Measurements from ENCODE around the gene KCNK6.

The KCNK6 gene

DNA sequence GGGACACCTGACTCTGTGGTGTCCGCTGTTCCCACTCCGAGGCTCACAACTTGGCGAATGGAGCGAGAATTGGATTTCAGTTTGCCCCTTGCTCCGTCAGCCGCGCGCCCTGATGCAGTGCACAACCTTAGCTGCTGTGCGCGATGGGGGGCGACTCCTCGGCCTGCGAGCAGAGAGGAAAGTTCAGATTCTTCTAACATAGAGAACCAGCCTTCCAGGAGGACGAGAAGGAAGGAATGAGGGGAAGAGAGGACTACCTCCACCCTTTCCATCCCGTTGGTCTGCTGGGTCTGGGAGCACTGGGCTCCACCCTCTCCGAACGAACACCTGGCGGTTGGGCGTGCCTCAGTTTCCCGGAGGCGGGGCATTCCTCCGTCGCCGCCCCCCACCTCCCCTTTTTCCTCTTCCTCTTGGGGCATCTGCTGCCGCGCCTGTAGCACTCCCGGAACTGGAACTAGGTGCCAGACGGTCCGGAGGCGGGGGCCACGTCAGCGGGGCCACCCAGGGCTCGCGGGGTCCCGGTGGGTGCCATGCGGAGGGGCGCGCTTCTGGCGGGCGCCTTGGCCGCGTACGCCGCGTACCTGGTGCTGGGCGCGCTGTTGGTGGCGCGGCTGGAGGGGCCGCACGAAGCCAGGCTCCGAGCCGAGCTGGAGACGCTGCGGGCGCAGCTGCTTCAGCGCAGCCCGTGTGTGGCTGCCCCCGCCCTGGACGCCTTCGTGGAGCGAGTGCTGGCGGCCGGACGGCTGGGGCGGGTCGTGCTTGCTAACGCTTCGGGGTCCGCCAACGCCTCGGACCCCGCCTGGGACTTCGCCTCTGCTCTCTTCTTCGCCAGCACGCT is at the start of gene KCNK6:
Gene KCNK6, plus strand, starts transcription at position 425 of the 838 bp plus-strand sequence. Its CDS starts 106 bp downstream, at position 531.
- peak within 1 kb of the TSS; percentile 56 to 74 (median 63) for H3K4me3 ChIP-seq
- peak within 1 kb of the TSS; percentile 70 to 96 (median 88) for H3K27ac ChIP-seq

DNA sequence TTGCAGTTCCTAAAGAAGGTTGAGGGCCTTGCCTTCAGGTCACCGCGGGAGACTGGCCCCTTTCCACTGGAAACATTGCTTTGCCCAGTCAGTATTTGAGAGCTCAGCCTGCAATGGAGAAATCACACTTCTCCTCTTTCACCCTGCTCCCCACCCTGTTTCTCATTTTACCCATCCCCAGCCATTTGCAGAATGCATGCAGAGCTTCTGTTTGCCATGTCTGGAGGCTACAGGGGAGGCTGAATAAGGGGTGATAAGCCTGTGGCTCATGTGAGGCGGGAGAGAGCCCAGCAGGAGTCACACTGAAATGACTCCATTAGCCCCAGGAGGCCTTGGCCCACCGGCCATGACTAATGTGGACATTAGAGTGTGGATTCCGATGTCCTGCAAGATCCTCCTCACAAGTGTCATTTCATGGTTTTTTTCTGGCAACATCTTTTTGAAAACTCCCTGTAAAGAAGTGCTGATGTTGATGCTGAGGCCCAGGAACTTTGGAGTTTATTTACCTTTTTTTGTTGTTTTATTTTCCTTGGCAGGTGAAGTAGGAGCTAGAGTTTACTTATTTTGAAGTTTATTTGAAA is 49.0 kb upstream of the KCNK6 start:
- Histone ChIP-seq H3K4me3 (no peak overlapping the region), H3K27ac (no peak overlapping the region)

DNA sequence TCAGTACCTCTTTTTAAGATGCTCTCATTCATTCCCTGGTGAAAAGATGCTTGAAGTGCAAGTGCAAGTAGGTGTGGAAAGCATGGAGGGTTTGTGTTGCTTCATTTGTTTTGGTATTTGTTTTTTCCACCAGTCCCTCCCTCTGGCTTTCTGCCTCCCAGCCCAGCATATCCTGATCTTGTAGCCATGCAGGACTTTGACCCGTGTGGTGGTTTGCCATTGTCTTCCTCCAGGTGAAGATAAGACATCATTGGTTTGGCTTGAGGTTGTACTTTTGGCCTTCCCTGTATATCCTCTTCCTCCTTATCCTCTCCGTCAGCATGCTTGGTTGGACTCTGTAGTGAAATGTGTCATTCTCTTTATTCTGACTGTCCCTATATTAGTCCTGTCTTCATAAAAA is 46.1 kb upstream of the KCNK6 start:
- Histone ChIP-seq H3K4me3 (no peak overlapping the region), H3K27ac (no peak overlapping the region)

DNA sequence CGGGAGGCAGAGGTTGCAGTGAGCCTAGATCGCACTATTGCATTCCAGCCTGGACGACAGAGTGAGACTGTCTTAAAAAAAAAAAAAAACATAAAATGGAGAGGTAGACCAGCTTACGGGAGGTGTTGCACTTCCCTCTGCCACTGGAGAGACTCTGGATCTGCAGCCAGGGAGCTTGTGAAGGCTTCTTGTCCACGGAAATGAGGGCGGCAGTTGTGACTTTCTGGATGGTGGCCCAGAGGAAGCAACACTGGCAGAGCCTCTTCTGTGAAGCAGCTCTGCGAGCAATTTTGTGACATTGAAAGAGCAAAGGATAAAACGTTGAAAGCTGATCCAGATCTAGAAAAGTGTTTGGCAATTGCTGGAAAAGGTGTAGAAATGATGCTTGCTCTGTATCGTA is 44.9 kb upstream of the KCNK6 start:
- H3K4me3 ChIP-seq: no peak overlapping the region

DNA sequence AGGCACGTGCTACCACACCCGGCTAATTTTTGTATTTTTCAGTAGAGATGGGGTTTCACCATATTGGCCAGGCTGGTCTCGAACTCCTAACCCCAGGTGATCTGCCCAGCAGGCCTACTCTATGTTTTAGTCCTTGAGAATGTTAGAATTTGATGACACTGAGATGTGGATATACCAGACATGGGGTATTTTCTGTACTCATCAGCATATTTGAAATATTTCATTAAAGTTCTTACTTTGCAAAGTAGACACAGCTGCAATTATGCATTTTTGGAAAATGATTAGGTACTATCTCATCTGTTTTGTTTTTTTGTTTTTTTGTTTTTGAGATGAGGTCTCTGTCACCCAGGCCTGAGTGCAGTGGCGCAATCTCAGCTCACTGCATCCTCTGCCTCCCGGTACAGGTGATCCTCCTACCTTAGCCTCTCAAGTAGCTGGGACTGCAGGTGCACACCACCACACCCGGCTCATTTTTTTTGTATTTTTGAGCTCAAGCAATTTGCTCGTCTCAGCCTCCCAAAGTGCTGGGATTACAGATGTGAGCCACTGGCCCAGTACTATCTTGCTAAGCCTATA is 42.6 kb upstream of the KCNK6 start:
- Histone ChIP-seq H3K4me3 (no peak overlapping the region), H3K27ac (peak overlapping the region in 11 of 21 experiments; percentile 2 to 82 (median 56))

More for the DNA sequence above, 44.9 kb upstream of the KCNK6 start:
- no peak overlapping the region for H3K27ac ChIP-seq

DNA sequence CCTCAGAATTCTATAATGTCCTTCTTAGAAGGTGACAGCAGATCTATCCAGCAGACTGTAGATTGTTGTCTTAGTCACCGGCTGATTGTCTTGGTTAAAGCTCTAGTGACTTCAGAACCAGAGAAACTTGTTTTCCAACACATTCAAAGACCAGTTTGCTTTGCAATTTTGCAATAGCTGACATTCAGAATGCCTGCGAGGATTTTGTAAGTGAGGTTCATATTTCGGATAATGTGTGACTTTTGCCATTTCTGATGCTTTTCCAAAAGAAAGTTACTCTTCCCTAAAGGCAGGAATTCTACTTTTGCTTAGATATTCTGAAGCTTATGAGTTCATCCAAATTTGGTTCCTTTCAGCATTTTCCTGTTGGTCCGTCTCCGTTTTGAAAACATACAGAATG is 42.1 kb upstream of the KCNK6 start:
- Histone ChIP-seq H3K27ac (peak overlapping the region in 15 of 21 experiments; percentile 2 to 82 (median 56)), H3K4me3 (no peak overlapping the region)

DNA sequence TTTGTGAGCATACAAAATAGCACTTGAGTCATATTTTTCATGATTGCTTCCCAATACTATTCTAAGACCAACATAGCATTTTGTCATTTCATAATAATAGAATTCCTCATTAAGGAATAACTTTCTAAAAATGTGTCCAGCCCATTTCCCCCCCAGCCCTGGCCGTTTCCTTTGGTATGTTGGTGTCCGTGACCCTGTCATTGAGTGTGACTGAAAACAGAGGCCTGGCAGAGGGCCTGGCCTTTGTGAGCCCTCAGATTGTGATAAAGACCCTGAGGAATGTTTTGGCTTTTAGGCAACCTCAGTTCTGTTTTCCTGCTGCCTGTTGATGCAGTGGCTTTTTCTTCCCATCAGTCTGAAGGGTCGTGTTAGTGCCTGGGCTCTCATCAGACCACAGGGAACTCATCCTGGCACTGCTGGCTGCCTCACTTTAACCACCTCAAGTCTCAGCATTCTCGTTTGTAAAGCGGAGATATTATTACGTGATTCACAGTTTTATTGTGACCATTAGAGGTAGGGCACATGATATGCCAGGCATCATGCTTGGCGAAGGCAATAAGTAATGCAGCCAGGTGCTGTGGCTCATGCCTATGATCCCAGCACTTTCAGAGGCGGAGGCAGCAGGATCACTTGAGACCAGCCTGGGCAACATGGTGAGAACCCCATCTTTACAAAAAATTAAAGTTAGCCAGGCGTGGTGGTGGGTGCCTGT is 41.5 kb upstream of the KCNK6 start:
- H3K4me3 ChIP-seq: no peak overlapping the region
- peak overlapping the region in 16 of 21 experiments; percentile 2 to 82 (median 55) for H3K27ac ChIP-seq

DNA sequence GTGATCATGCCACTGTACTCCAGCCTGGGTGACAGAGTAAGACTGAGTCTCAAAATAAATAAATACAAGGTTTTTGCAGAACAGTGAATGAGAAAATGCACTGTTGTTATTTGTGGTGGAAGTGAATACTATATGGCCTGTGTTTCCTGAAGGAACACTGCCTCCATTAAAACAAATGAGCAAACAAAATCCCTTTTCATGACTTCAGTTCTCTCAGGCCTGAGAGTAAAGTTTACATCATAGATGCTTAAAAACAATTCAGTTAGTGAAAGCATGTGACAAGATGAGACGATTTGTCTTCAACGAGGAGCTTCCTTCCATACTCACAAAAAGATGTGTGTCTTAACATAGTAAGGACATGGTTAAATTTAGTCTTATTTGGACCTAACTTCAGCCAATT is 40.9 kb upstream of the KCNK6 start:
- Histone ChIP-seq H3K4me3 (no peak overlapping the region), H3K27ac (peak overlapping the region in 8 of 21 experiments; percentile 2 to 82 (median 50))

DNA sequence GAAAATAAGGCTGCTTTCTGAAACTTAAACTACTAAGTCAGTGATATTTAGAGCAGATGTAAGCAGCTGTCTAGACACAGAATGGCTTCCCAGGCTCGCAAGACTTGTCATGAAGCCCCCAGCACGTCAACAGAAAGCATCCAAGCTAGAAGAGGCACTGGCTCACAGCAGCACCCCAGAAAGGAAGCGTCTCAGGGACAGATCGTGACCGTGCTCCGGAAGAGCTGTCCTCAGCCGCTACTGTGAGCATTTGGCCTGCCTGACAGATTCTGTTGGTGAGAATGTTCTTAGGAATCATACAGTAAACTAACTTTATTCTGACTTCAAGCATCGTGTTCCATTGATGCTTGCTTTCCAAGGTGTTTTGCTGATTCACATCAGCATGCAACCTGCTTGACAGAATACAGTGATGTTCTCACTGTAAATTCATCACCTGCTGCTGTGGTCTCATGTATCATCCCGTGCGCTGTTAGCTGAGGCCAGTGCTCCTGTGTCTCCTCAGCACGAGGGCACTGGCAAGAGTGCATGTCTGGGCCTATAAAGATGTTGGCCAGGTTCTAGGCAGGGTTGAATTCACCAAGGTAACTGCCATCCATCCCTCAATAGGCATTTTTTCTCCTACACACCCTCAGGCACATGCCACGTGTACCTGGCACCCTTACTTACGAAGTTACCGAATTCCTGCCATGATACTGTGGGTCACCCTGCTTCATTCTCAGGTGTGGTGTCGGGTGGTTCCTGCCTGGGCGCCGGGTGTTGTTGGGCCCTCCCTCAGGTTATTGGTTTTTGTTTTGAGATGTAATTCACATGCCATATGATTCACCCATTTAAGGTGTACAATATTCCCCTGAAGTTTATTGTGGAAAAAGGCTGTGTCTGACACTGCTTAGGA is 39.4 kb upstream of the KCNK6 start:
- H3K27ac ChIP-seq: peak overlapping the region in 6 of 21 experiments; percentile 16 to 73 (median 37)

DNA sequence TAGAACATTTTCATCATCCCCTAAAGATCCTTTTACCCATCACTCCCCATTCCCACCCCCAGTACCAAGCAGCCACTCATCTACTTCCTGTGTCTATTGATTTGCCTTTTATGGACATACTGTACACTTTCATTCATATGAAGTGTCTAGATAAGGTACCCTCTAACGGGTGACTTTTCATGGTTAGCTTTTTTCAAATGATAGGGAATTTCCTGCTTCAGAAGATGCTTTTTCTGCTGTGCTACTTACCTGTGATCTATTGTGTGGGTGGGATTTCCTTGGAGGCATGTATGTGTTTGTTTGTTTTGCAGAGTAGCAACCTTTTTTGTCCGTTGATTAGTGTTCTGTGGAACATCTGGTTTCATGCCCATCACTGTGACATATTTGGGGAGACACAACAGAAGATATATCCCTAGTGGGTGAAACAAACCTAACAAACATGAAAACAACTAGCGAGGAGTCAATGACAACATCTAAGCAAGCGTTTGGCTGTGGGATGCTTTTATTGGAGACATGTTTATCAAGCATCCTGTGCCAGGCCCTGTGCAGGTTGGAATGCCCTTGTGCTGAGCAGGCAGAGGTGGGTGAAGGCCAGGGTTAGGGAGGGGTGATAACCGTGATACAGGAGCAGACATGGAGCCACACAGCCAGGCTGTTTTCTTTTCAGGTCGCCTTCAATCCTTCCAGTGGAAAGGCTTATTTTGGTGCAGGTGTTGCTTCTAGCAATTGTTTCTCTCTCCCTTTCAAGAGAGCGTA is 37.7 kb upstream of the KCNK6 start:
- no peak overlapping the region for H3K4me3 ChIP-seq
- H3K27ac ChIP-seq: peak overlapping the region in 5 of 21 experiments; percentile 11 to 61 (median 22)

More for the DNA sequence above, 39.4 kb upstream of the KCNK6 start:
- H3K4me3 ChIP-seq: no peak overlapping the region

DNA sequence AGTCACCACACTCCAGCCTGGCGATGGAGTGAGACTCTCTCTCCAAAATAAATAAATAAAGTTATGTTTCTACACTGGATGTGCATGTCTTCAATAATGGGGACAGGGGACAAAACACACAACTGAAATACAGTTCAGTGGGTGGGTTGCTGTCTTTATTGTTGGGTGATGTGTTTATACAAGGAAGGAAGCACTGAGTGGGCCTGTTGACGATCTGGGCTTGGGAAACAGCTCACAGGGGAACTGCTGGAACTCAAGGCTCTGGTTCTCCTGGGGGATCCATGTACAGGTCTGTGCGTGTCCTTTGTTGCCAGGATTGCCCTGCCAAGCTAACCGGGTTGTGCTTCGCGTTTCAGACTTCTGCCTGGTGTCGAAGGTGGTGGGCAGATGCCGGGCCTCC is 36.4 kb upstream of the KCNK6 start:
- Histone ChIP-seq H3K27ac (peak overlapping the region in 5 of 21 experiments; percentile 0 to 34 (median 27)), H3K4me3 (no peak overlapping the region)

DNA sequence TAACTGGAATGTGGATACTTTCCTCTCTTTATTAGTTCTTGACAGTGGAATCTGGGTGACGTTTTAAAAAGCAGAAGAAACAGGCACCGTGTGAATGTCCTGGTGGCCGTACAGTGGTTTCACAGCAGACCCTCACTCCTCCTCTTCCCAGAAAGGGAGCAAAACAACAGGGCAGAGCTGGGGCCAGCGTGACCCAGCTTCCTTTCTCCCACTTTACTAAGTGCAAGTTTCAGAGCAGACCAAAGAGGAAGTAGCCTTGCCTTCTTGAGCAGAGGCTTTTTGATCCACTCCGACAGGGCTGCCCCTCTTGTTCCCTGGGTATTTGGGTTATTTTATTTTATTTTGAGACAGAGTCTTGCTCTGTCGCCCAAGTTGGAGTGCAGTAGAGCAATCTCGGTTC is 35.2 kb upstream of the KCNK6 start:
- no peak overlapping the region for H3K4me3 ChIP-seq
- peak overlapping the region in 10 of 21 experiments; percentile 1 to 62 (median 53) for H3K27ac ChIP-seq

DNA sequence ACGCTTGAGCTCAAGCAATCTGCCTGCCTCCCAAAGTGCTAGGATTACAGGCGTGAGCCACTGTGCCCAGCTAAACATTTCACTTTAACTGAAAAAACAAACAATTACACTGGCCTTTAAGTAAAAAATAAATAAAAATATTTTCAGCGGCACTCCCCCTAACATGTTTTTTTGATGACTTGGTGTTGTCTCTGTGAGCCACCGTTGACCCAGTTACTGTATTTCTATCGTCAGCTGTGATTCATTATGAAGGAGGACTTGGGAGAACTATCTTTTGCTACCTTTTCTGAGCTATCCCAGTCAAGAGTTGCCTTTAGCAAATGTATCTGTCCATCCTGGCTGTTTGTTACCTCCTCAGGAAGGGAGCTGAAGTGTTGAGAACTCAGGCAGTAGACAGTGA is 34.1 kb upstream of the KCNK6 start:
- Histone ChIP-seq H3K27ac (no peak overlapping the region), H3K4me3 (no peak overlapping the region)

DNA sequence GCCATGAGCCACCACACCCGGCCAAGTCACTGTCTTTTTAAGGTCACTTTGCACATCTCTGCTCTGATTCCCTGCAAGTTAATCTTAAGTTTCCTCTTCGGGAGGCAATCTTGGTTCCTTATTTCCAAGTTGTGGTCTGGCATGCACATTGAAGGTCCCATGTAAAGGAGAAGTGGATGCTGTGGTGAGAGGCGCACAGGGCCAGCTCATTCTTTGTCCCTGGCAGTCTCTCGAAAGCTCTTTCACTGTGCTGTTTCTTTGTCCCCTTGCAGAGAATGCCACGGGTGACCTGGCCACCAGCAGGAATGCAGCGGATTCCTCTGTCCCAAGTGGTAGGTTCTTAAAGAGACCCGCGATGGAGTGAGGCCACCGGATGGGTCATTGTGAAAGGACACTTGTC is 32.0 kb upstream of the KCNK6 start:
- peak overlapping the region in 3 of 21 experiments; percentile 29 to 58 (median 39) for H3K27ac ChIP-seq

DNA sequence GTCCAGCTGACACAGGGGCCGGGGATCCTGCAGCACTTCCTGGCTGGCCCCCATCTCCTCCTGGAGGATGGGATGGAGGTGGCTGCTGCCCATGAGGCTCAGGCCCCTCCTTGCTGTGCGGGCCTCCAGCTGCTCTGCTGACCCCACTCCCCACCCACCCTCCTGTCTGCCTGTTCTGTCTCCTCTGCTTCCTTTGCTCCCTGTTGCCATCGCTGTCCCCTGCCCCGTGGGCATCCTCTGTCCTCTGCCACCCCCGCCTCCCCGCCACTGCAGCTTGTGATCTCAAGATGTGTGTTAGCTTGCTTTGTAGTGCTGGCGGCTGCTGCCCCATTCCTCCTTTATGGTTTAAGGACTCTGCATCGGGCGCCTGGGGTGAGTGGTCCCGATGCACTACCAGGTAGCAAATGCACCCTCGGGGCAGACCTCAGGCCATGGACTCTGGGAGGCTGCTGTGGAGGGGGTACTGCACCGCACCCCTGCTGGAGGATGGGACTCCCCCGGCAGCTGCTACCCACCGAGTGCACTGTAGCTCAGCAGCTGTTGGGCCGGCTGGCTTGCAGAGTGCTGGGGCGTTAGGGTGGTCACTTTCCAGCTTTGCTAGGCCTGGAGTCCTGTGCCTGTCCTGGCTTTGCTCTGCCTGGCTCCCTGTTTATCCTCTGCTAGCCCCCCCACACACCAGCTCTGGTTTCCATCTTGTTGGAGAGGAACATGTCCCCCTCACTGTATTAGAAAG is 31.4 kb upstream of the KCNK6 start:
- Histone ChIP-seq H3K27ac (peak overlapping the region in 5 of 21 experiments; percentile 17 to 58 (median 39)), H3K4me3 (no peak overlapping the region)

More for the DNA sequence above, 32.0 kb upstream of the KCNK6 start:
- H3K4me3 ChIP-seq: no peak overlapping the region

DNA sequence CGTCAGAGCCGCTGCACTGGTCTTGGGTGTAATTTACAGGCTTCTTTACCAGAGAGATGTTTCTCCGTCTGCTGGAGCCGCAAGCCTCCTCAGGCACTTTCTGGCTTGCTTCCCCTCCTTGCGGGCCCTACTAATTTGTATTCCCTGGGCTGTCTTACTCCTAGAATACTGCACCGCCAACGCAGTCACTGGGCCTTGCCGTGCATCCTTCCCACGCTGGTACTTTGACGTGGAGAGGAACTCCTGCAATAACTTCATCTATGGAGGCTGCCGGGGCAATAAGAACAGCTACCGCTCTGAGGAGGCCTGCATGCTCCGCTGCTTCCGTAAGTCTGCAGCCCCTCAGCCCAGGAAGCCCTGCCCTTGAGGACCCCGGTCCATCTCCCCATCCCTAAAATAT is 29.7 kb upstream of the KCNK6 start:
- no peak overlapping the region for H3K4me3 ChIP-seq
- peak overlapping the region in 19 of 21 experiments; percentile 29 to 82 (median 71) for H3K27ac ChIP-seq

DNA sequence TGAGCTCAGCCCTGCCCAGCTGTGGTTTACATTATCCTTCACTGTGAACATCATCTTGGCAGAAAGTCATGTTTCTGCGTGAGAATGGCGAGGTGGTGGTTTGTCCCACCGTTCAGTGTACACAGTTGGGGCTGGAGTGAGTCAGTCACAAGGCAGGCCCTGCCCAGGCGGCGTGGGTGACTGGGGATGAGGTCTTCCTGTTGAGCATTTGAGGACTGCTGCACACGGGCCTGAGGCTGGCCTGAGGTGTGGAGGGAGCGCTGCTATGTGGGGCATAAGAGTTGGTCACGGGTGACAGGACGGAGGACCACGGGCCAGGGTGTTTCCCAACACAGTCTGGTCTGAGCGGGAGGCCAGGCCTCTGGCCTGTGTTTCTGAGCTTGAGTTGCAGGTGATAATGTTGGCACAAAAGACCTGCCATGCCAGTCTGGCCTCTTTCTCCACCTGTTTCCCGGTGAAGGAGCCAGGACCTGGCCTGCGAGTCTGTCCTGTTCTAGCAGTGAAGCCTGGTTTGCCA is 29.0 kb upstream of the KCNK6 start:
- Histone ChIP-seq H3K27ac (peak overlapping the region in 19 of 21 experiments; percentile 29 to 82 (median 71)), H3K4me3 (no peak overlapping the region)

All from skin epidermis (tissue), 12 donors.